NB4 (cell line): ENCODE measurements around the gene SH2D4B.

Experiments
- DNase-seq: peaks from one replicate; pipeline ENCODE4 v3.0.0; 2010; ENCODE audit warnings: low read depth
- H3K4me3 ChIP-seq: one replicate; pipeline ENCODE4 v1.5.1; 2011; ENCODE audit warnings: mild to moderate bottlenecking, low read depth, low read length, moderate library complexity
- MYC ChIP-seq: IDR thresholded peaks from 2 replicates; pipeline ENCODE4 v1.6.1; 2011; ENCODE audit warnings: low read depth, low read length
- POLR2A ChIP-seq: IDR thresholded peaks from 2 replicates; pipeline ENCODE4 v1.6.1; 2011; ENCODE audit warnings: mild to moderate bottlenecking; ENCODE audit not compliant: insufficient read length; ENCODE audit errors: extremely low read depth
- TF ChIP-seq, protein P1 (sequence below): IDR thresholded peaks from one replicate; pipeline ENCODE4 v1.5.1; 2012; ENCODE audit warnings: low read depth, low read length
- TF ChIP-seq, protein P2 (sequence below): IDR thresholded peaks from 2 replicates; pipeline ENCODE4 v1.6.1; 2011; ENCODE audit warnings: low read depth, low read length

Gene SH2D4B

DNA sequence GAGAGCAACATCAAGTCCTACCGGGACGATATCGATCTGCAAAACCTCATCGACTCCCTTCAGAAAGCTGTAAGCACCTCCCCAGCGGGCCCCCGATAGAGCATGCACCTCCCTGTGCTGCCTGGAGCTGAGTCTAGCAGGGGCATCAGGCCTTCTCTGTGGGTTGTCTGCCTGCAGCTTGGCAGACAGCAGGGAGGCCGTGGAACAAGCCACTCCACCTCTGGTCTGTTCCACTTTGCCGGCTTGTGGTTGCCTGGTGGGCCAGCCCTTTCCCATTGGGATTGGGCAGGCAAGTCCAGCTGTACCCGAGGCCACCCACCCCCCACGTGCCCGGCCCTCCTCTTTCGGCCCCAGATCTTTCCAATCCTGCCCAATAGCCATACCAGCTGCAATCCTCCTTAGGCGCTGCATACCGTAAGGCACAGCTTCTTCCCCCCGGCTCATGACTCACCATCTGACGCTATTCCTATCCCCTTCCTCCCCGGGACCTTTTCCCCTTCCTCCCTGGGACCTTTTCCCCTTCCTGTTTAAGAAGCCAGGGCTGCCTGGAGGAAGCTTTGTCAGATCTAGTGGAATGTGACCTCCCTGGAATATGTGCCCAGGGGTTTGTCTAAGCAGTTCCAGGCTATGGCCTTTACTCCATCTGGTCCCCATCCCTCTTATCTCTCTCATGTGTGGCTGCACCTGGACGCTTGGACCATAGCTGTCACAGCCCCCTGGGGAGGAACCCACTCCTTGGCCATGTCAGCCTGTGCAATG is 28.1 kb upstream of the SH2D4B start:
- no peak overlapping the region for H3K4me3 ChIP-seq
- TF ChIP-seq, protein P1, sequence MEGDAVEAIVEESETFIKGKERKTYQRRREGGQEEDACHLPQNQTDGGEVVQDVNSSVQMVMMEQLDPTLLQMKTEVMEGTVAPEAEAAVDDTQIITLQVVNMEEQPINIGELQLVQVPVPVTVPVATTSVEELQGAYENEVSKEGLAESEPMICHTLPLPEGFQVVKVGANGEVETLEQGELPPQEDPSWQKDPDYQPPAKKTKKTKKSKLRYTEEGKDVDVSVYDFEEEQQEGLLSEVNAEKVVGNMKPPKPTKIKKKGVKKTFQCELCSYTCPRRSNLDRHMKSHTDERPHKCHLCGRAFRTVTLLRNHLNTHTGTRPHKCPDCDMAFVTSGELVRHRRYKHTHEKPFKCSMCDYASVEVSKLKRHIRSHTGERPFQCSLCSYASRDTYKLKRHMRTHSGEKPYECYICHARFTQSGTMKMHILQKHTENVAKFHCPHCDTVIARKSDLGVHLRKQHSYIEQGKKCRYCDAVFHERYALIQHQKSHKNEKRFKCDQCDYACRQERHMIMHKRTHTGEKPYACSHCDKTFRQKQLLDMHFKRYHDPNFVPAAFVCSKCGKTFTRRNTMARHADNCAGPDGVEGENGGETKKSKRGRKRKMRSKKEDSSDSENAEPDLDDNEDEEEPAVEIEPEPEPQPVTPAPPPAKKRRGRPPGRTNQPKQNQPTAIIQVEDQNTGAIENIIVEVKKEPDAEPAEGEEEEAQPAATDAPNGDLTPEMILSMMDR = no peak
- TF ChIP-seq MYC = no peak
- no peak for TF ChIP-seq POLR2A
- TF ChIP-seq, protein P2, sequence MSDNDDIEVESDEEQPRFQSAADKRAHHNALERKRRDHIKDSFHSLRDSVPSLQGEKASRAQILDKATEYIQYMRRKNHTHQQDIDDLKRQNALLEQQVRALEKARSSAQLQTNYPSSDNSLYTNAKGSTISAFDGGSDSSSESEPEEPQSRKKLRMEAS = no peak
- DNase-seq = no peak

DNA sequence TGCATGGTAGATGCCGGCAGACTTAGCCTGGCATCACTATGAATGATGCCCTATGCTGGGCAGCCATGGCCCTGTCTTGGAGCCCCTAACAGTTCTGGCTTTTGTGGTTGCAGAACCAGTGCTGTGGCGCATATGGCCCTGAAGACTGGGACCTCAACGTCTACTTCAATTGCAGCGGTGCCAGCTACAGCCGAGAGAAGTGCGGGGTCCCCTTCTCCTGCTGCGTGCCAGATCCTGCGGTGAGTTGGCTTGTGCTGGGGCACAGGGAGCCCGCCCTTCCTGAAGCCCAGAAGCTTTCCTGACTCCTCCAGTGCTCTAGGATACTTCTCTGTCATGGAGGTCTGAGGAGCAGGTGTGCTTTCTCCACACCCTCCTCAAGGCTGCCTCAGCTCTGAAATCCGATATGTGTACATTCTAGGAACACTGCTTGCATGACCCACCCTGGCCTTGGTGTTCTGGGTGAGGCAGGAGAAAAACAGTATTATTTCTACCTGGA is 25.6 kb upstream of the SH2D4B start:
- no peak for DNase-seq
- no peak overlapping the region for H3K4me3 ChIP-seq
- TF ChIP-seq, protein P2 = no peak
- TF ChIP-seq POLR2A (no peak), MYC (no peak)
- TF ChIP-seq, protein P1 = no peak

DNA sequence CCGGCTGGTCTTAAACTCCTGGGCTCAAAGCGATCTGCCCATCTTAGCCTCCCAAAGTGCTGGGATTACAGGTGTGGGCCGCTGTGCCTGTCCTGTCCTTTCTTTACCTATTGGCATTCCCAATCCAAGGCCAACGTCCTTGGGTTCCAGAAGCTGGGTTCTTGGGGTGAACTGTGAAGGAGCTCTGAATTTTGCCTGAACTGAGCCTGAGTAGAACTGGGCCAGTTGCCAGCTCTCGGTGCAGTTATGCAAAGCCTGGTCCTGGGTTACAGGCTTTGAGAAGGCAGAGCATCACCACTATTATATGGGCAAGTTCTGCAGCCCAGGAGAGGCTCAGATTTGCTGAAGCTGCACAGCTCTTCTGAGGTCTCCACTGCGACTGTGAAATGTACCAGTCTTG is 24.6 kb upstream of the SH2D4B start:
- no peak for DNase-seq
- H3K4me3 ChIP-seq = no peak overlapping the region
- TF ChIP-seq, protein P2 = no peak
- TF ChIP-seq POLR2A (no peak), MYC (no peak)
- TF ChIP-seq, protein P1 = no peak

DNA sequence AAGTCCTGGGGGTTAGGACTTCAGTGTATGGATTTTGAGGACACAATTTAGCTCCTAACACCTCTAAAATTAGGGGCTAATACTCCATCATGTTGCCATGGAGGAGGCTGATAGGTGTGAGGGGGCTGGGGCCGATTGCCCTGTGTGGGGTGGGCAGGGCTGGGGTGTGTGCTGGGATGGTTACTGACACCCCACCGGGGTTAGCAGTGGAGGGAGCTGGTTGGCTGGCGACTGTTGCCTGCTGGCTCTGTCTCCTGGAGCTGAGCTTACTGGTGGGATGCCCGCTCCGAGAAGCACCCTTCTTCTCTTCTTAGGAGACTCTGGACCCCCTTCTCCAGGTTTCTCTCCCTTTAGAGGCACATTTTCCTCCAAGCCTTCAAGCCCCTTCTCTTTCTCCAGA is 22.2 kb upstream of the SH2D4B start:
- no peak for TF ChIP-seq POLR2A
- TF ChIP-seq MYC = no peak
- TF ChIP-seq, protein P1 = no peak
- TF ChIP-seq, protein P2 = no peak
- no peak overlapping the region for H3K4me3 ChIP-seq
- no peak for DNase-seq

DNA sequence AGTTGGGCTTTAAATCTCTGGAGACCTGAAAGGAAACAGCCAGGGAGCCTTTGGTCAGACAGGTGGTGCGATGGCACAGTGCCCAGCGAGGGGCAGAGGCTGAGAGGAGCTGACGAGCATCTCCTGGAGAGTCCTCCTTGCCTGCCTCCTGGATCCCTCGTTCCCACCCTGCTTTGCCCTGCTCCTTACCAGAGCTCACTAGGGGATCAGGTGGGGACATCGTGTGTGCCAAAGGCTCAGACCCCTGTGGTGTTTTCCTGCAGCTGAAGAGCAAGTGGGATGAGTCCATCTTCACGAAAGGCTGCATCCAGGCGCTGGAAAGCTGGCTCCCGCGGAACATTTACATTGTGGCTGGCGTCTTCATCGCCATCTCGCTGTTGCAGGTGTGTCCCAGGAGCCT is 21.8 kb upstream of the SH2D4B start:
- DNase-seq = no peak

More for the DNA sequence above, 21.8 kb upstream of the SH2D4B start:
- no peak overlapping the region for H3K4me3 ChIP-seq
- TF ChIP-seq POLR2A (no peak), MYC (no peak)
- TF ChIP-seq, protein P2 = no peak
- TF ChIP-seq, protein P1 = no peak
